Activated CD4-positive, alpha-beta T cell treated with anti-CD3 and anti-CD28 coated beads, Interleukin-2, amount 50 U/mL, for 4 hours (primary cell): ENCODE data around the gene SDK2.

ENCODE experiments used
- DNase-seq, 2 experiments: peaks; one replicate each; pipeline ENCODE4 v3.0.0-alpha.2; 2020

The SDK2 gene

GRCh38 chr17:73644145-73645049, at the start of gene SDK2:
Gene SDK2 (minus strand): TSS chr17:73644445. CDS start chr17:73644088, 357 bp downstream.
- no peak for DNase-seq

DNA sequence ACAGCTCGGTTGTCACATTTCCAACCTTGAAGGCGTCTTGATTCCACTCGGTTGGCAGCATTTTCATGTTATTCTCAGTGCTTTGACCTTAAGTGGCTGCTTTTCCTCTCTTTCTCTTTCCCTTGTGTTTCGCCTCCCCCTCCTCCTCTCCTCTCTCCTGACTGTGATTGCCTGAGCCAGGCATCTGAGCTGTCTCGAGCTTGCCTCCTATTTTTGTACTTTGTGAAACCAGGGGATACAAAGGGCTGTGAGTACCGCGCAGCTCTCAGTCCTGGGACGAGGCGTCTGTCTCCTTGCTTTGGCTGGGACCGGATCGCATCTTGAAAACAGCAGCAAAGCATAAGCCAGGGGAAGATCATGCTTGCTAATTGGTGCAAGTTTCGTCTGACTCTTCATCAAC, 48.8 kb upstream of the SDK2 start:
- DNase-seq, result no peak

DNA sequence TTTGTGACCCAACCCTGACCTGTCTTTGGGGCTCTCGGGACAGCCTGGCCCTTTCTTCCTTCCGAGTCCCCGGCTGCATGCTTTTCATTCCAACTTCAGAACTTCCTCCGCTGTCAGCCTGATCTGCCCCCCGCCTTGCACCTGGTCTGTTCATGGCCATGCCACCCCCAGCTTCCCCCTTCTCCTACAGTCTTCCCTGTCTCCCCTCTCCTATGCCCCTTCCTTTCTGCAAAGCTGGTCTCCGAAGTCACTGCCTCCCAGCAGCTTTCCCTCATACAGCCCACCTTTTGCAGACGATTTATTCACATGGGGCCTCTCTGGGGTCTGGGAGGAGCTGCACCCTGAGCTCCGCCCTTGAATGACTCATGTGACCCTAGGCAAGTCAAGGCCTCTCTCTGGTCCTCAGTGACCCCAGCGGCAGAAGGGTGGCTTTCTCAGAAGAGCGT, 47.1 kb upstream of the SDK2 start:
- DNase-seq, result no peak

GRCh38 chr17:73690676-73691075, 46.4 kb upstream of the SDK2 start:
- no peak for DNase-seq

- no peak for DNase-seq
Observed at GRCh38 chr17:73689596-73690275, 45.5 kb upstream of the SDK2 start.

GRCh38 chr17:73686961-73687360, 42.7 kb upstream of the SDK2 start:
- DNase-seq, result no peak

- DNase-seq, result no peak
Observed at GRCh38 chr17:73686126-73686525, 41.9 kb upstream of the SDK2 start.

DNA sequence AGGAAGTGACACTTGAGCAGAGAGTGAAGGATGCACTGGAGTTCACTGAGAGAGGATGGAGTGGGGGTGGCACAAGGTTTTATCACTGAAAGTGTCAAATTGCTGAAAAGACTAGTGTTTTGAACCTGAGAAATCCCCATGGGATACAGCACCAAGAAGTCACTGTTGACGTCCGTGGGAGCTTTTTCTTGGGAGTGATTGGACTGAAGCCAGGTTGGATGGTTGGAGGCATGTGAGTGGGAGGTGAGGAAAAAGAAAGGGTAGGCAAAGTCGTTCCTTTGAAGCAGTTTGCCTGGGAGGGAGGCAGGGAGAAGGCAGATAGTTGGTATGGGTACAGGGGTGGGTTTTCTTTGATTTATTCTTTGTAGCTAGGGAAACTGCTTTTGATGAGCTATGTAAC, 39.9 kb upstream of the SDK2 start:
- DNase-seq, result no peak

GRCh38 chr17:73683771-73684170, 39.5 kb upstream of the SDK2 start:
- DNase-seq, result no peak

- no peak for DNase-seq
Observed at GRCh38 chr17:73681946-73682345, 37.7 kb upstream of the SDK2 start.

- no peak for DNase-seq
Observed at GRCh38 chr17:73679476-73679875, 35.2 kb upstream of the SDK2 start.

DNA sequence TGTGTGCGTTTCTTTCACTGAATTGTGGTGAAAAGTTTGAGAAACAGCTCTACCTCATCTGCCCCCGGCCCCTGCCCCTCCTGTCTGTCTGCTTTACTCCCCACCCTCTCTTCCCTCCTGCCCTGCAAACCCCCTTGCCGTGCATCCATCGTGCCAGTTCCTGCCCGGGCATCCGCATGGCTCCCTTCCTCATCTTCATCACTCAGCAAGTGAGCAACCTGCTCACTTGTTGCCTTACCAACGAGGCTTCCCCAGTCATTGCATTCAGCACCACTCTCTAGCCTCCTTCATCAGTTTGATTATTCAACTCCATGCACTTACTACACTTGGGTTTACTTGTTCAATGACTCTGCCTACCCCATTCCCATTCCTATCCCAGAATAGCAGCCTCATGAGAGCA, 34.8 kb upstream of the SDK2 start:
- no peak for DNase-seq

- DNase-seq, result no peak
Observed at GRCh38 chr17:73669771-73670170, 25.5 kb upstream of the SDK2 start.

- DNase-seq, result no peak
Observed at GRCh38 chr17:73667181-73667959, 23.1 kb upstream of the SDK2 start.

DNA sequence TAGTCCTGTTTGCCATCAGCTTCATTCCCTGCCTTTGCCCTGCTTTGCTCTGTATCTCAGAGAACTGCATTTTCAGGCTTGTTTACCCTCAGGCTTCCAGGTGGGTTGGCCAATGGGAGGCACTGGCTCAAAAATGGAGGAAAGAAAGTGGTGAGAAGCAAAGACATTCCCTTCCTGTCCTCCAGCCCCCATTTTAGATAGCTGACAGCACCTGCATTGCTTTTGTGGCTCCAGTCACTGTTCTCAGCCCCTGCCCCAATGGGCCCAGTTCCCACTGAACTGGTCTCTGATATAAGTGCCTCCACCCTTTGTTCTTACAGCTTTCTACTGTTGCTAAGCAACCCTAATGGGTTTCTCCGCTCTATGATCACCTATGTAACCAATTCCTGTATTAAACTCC, 19.4 kb upstream of the SDK2 start:
- no peak for DNase-seq

DNA sequence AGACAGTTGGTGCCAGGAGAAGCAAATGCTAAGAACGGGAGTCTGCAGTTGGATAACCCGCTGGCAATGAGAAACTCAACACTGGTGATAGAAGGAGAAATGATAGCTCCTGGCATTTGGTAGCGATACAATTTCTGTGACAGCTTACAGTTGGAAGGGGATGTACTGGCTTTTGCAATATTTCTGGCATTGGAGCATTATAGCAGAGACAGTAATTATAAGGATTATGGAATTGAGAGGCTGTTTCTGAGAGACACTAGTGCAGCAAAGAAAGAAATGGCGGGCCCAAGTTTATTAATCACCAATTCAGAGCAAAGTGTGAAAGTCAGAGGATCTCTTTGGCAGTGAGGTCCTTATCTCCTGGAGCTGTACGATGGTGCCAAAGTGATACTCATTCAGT, 16.1 kb upstream of the SDK2 start:
- no peak for DNase-seq

DNA sequence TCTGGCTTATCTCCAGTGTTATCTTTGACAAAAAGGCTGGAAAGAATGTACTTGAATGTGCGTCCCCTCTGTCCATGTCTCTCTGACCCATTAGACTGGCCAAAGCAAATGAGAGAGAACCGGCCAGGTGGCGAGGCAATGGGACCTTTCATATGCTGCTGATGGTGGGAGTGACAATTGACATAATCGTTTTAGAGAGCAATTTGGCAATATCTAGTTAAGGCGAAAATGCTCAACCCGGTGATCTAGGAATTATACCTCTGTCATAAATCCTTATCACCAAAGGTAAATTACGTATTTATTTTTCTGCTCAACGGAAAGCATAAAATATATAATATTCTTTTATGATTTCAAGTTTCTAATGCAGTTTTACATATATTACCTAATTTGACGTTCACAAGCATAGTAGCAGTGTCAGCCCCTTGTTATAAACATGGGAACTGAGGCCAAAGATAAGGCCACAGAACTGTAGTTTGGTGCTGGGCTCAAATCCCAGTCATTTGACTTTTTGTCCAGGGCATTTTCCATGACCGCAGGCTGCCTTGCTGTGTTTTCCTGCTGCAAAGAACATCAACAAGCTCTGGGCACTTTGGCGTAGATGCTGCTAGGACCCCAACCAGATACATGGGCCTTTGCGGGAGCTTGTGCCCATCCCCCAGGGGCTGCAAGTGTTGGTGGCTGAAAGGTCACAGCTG, 14.7 kb upstream of the SDK2 start:
- no peak for DNase-seq

DNA sequence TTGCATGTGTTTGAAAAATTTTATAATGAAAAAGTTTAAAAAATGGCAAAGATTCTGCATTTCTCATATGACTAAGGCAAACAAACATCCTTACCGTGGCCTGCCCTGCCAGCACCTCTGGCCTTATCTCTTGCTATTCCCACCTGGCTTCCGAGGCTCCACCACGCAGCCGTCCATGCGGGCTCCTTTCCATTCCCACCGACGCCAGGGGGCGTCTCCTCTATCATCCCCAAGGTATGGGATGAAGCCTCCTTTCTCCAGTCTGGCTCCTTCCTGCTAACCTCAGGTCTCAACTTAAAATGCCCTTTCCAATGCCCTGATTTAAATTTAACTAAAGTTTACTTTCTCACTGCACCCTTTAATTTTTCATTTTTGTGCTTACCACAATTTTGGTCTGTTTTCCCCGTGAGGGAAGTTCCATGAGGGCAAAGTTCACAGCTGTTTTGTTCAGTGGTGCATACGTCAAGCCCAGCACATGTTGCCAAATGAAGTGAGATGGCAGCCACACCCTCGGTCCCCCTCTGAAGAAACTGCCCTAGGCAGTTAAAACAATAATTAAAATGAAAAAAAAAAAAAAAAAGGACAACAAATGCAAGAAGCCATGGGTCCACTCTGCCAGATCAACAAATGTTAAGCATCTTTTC, 13.3 kb upstream of the SDK2 start:
- no peak for DNase-seq

DNA sequence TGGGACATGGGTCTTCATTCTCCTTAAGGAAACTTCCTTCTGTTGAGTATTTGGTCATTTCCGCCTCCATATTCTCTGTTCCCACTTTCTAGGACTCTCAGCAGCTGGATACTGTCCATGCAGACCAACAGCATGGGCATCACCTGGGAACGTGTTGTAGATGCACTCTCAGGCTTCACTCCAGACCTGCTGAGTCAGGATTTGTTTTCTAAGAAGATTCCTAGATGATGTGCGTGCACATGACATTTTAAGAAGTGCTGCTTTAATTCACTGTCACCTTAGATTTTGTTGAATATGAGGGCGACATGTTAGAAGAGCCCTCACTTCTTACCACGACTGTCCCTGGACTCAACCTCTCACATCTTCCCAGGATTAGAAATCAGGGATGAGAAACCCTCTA, 10.0 kb upstream of the SDK2 start:
- no peak for DNase-seq

DNA sequence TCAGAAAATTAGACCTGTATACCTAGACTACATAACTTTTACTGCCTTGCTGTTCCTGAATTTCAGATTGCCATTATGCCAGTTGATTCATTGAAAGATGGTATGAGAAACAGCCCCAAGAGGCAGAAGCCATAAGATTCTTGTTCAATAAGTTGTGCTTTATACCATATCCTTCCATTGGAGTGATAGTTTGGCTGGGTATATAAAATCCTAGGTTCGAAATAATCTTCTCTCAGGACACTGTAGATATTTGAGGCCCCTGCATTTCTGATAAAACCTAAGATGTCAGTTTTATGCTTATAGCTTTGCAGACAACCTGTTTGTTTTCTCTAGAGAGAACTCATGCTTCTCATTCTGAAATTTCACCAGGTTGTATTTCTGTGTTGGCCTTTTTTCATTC, 9.6 kb upstream of the SDK2 start:
- no peak for DNase-seq

- no peak for DNase-seq
Observed at GRCh38 chr17:73652886-73653480, 8.7 kb upstream of the SDK2 start.
